Measurements from ENCODE around the gene ENDOV. TPM values are rescaled to one million over a fixed set of nuclear protein-coding genes. Genes with fewer than 3 reads are reported as not detected.

ENDOV gene
- total RNA-seq, 1 experiment from 2014 or later = 33.2 TPM

- CTCF ChIA-PET = no interaction called here
Observed at GRCh38 chr17:80476877-80477646, 62.1 kb downstream of the ENDOV start.

GRCh38 chr17:80477647-80478478, 62.9 kb downstream of the ENDOV start:
- TF ChIP-seq CTCF (IDR thresholded peaks at IDR 0.05; ENCODE audit: unreplicated experiment) = no peak
- Mint-ChIP-seq H3K9me3 (ENCODE audit: low read depth, unreplicated experiment) (no peaks in the 10 kb centered on the region), H3K27ac (ENCODE audit: unreplicated experiment) (no peak overlapping the region), H3K27me3 (ENCODE audit: unreplicated experiment) (peaks cover 74% of the 10 kb centered on the region), H3K4me1 (ENCODE audit: low read depth, unreplicated experiment) (peaks cover 31% of the 10 kb centered on the region), H3K4me3 (ENCODE audit: low read depth, unreplicated experiment) (no peak overlapping the region), H3K36me3 (ENCODE audit: insufficient read depth, unreplicated experiment) (peaks cover 9% of the 10 kb centered on the region)
- no TSS peak for BruUV-seq (replicated peaks)
- DNase-seq = no peak
- intact Hi-C loops (cut with micrococcal nuclease; ENCODE audit: unreplicated experiment) = no loop called here
- CTCF ChIA-PET = no interaction called here

More at GRCh38 chr17:80476877-80477646, 62.1 kb downstream of the ENDOV start:
- no TSS peak for BruUV-seq (replicated peaks)
- no peak for DNase-seq
- H3K9me3 Mint-ChIP-seq (ENCODE audit: low read depth, unreplicated experiment) = no peaks in the 10 kb centered on the region
- H3K27ac Mint-ChIP-seq (ENCODE audit: unreplicated experiment) = no peak overlapping the region
- intact Hi-C loops (cut with micrococcal nuclease; ENCODE audit: unreplicated experiment) = no loop called here
- no peak for TF ChIP-seq CTCF (IDR thresholded peaks at IDR 0.05; ENCODE audit: unreplicated experiment)
- peaks cover 6% of the 10 kb centered on the region for H3K36me3 Mint-ChIP-seq (ENCODE audit: insufficient read depth, unreplicated experiment)
- H3K4me3 Mint-ChIP-seq (ENCODE audit: low read depth, unreplicated experiment) = no peak overlapping the region
- peaks cover 74% of the 10 kb centered on the region for H3K27me3 Mint-ChIP-seq (ENCODE audit: unreplicated experiment)
- H3K4me1 Mint-ChIP-seq (ENCODE audit: low read depth, unreplicated experiment) = peaks cover 23% of the 10 kb centered on the region

GRCh38 chr17:80478487-80479245, 63.7 kb downstream of the ENDOV start:
- Mint-ChIP-seq H3K36me3 (ENCODE audit: insufficient read depth, unreplicated experiment) (peaks cover 10% of the 10 kb centered on the region), H3K27me3 (ENCODE audit: unreplicated experiment) (peaks cover 74% of the 10 kb centered on the region), H3K27ac (ENCODE audit: unreplicated experiment) (no peak overlapping the region), H3K4me1 (ENCODE audit: low read depth, unreplicated experiment) (peaks cover 34% of the 10 kb centered on the region), H3K9me3 (ENCODE audit: low read depth, unreplicated experiment) (no peaks in the 10 kb centered on the region), H3K4me3 (ENCODE audit: low read depth, unreplicated experiment) (no peak overlapping the region)
- CTCF ChIA-PET = no interaction called here
- DNase-seq = no peak
- intact Hi-C loops (cut with micrococcal nuclease; ENCODE audit: unreplicated experiment) = no loop called here
- no peak for TF ChIP-seq CTCF (IDR thresholded peaks at IDR 0.05; ENCODE audit: unreplicated experiment)
- BruUV-seq (replicated peaks) = no TSS peak

- intact Hi-C loops (cut with micrococcal nuclease; ENCODE audit: unreplicated experiment) = no loop called here
- TF ChIP-seq CTCF (IDR thresholded peaks at IDR 0.05; ENCODE audit: unreplicated experiment) = no peak
- CTCF ChIA-PET = no interaction called here
- Mint-ChIP-seq H3K4me3 (ENCODE audit: low read depth, unreplicated experiment) (no peak overlapping the region), H3K27ac (ENCODE audit: unreplicated experiment) (no peak overlapping the region), H3K4me1 (ENCODE audit: low read depth, unreplicated experiment) (peaks cover 34% of the 10 kb centered on the region), H3K36me3 (ENCODE audit: insufficient read depth, unreplicated experiment) (peaks cover 7% of the 10 kb centered on the region), H3K9me3 (ENCODE audit: low read depth, unreplicated experiment) (no peaks in the 10 kb centered on the region), H3K27me3 (ENCODE audit: unreplicated experiment) (peaks cover 70% of the 10 kb centered on the region)
- no TSS peak for BruUV-seq (replicated peaks)
- DNase-seq = no peak
Observed at GRCh38 chr17:80479246-80479566, 64.2 kb downstream of the ENDOV start.
